ENCODE measurements around the gene WDPCP.

DNA sequence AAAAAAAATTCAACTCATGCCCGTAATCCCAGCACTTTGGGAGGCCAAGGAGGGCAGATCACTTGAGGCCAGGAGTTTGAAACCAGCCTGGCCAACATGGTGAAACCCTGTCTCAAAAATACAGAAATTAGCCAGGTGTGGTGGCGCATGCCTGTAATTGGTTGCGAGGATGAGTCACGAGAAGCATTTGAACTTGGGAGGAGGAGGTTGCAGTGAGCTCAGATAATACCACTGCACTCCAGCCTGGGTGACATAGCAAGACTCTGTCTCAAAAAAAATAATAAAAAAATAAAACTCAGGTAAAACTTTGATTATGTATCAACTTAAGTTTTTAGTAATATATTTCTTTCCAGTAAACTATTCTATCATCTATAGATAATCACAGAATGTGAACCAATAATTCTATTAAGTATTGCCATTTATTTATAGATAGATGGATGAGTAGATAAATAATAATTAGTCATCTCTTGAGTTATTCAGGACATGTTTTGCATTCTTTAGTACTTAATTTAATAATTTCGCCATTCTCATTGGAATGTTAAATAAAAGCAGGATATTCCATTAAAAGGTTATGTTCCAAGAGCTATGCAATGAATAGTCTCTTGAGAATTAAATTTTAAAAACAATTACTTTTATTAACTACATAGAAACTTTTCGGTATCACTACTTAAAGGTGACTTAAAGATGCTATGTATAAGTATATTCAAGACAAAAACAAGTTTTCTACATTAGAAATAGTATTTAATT, 48.7 kb downstream of the WDPCP start:
- TF ChIP-seq TCF12 (IDR thresholded peaks at IDR 0.05) (no peak), EP300 (IDR thresholded peaks at IDR 0.05; ENCODE audit: borderline replicate concordance in 1 of 2, low read depth in 1 of 2, low read length in 1 of 2) (no peak), MXI1 (IDR thresholded peaks at IDR 0.05; ENCODE audit: low read depth, low read length) (no peak), RFX5 (IDR thresholded peaks at IDR 0.05; ENCODE audit: low read length) (no peak), JUND (IDR thresholded peaks at IDR 0.05) (no peak), CHD2 (IDR thresholded peaks at IDR 0.05; ENCODE audit: low read length, partially characterized antibody) (no peak)
- TF ChIP-seq, protein P1, sequence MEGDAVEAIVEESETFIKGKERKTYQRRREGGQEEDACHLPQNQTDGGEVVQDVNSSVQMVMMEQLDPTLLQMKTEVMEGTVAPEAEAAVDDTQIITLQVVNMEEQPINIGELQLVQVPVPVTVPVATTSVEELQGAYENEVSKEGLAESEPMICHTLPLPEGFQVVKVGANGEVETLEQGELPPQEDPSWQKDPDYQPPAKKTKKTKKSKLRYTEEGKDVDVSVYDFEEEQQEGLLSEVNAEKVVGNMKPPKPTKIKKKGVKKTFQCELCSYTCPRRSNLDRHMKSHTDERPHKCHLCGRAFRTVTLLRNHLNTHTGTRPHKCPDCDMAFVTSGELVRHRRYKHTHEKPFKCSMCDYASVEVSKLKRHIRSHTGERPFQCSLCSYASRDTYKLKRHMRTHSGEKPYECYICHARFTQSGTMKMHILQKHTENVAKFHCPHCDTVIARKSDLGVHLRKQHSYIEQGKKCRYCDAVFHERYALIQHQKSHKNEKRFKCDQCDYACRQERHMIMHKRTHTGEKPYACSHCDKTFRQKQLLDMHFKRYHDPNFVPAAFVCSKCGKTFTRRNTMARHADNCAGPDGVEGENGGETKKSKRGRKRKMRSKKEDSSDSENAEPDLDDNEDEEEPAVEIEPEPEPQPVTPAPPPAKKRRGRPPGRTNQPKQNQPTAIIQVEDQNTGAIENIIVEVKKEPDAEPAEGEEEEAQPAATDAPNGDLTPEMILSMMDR (IDR thresholded peaks at IDR 0.05) = no peak
- TF ChIP-seq, protein P2, sequence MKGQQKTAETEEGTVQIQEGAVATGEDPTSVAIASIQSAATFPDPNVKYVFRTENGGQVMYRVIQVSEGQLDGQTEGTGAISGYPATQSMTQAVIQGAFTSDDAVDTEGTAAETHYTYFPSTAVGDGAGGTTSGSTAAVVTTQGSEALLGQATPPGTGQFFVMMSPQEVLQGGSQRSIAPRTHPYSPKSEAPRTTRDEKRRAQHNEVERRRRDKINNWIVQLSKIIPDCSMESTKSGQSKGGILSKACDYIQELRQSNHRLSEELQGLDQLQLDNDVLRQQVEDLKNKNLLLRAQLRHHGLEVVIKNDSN (IDR thresholded peaks at IDR 0.05; ENCODE audit: borderline replicate concordance, low read depth) = no peak
